Vagina (tissue), 2 donors: Measurements from ENCODE around the gene ADAMTSL5. TPM values are rescaled to one million over a fixed set of nuclear protein-coding genes. Genes with fewer than 3 reads are reported as not detected.

Experiments used
- DNase-seq, 2 donors: peaks; one replicate each; pipeline ENCODE4 v3.0.0-alpha.2; 2017; ENCODE audit errors: extremely low spot score in 2 of 2
- H3K27ac ChIP-seq: fragments of 200-600 bp; sonication (generic); one replicate; pipeline ENCODE4 v1.5.1; 2019
- H3K27me3 ChIP-seq: fragments of 200-600 bp; sonication (generic); one replicate; pipeline ENCODE4 v1.5.1; 2019
- H3K36me3 ChIP-seq, 2 donors: fragments of 200-600 bp; sonication (generic); one replicate each; pipeline ENCODE4 v1.5.1; 2017 to 2019
- H3K4me1 ChIP-seq: fragments of 200-600 bp; sonication (generic); one replicate; pipeline ENCODE4 v1.5.1; 2019
- H3K4me3 ChIP-seq, 2 donors: fragments of 200-600 bp; sonication (generic); 1 replicate in 1 of 2; 2 replicates in 1 of 2; pipeline ENCODE4 v1.5.1; 2016 to 2019
- H3K9me3 ChIP-seq: fragments of 200-600 bp; sonication (generic); one replicate; pipeline ENCODE4 v1.5.1; 2019
- POLR2A ChIP-seq, 2 donors: fragments of 450-650 bp; IDR thresholded peaks; one replicate each; pipeline ENCODE4 v1.6.1; 2017; ENCODE audit warnings: antibody characterized with exemption in 2 of 2, mild to moderate bottlenecking in 2 of 2, moderate library complexity in 2 of 2
- POLR2AphosphoS5 ChIP-seq, 2 donors: sonication (generic); formaldehyde crosslinking; IDR thresholded peaks; one replicate each; pipeline ENCODE4 v1.9.0; 2017; ENCODE audit warnings: antibody characterized with exemption in 2 of 2, mild to moderate bottlenecking in 2 of 2, low read depth in 1 of 2; ENCODE audit not compliant: insufficient read depth in 1 of 2
- intact Hi-C: fragments of 100-400 bp; cut with DNase I; formaldehyde crosslinking; loops from one replicate; pipeline ENCODE4 v1.15.1; 2023
- total RNA-seq: library from RNA; depleted of rRNA; stranded (reverse); fragments of >200 nt; gene quantifications from one replicate; pipeline ENCODE4 v1.2.3, GENCODE V29; 2016
- TF ChIP-seq, protein P1 (sequence below), 3 experiments: fragments of 450-650 bp in 2 of 3; fragments of 200-600 bp in 1 of 3; sonication (generic) in 1 of 3; IDR thresholded peaks; one replicate each; pipeline ENCODE4 v1.5.1; 2017 to 2019; ENCODE audit warnings: antibody characterized with exemption in 3 of 3, mild to moderate bottlenecking in 2 of 3, moderate library complexity in 2 of 3

ADAMTSL5 gene
- total RNA-seq, 1 donor from 2014 or later, result 22.6 TPM

DNA sequence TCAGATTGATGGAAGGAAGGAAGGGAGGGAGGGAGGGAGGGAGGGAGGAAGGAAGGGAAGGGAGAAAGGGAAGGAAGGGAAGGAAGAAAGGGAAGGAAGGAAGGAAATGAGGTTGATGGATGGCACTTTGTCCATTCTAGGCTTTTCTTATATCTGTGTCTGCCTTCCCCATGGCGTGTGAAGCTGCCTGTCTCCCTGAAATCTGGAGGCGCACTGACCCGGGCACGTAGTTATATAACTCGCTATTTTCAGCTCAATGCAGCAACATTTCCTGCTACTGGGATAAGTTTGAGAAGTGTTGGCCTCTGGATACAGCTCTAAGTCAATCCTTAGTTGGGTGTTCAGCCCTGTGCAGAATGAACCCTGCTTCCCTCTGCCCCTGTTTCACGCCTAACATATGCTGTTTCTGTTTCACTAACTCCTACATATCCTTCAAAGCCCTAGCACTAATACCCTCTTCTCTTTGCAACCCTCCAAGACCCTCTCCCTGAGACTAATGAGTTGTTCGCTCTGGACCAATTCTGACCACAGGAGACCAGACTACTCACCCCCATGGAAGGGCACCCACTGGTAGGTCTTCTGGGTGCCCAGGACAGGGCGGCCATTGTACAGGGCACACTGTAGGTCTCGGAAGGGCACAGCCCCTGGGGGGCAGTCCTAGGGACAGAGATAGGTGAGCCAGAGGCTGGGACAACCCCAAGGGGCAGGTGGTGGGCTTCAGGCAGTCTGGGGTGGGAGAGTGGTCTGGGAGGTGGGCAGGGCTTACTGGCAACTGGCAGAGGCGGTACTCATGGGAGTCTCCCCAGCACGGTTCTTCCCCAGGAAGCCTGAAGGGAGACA is 3.0 kb downstream of the ADAMTSL5 start:
- peak overlapping the region; percentile 28 to 59 for H3K4me3 ChIP-seq
- no peaks in the 10 kb centered on the region for H3K9me3 ChIP-seq
- no peaks in the 10 kb centered on the region for H3K27me3 ChIP-seq
- peaks cover 61% of the 10 kb centered on the region for H3K4me1 ChIP-seq
- intact Hi-C loops, result no loop called here
- TF ChIP-seq POLR2AphosphoS5 (IDR thresholded peaks at IDR 0.05; ENCODE audit: insufficient read depth in 1 of 2, low read depth in 1 of 2) (no peak), POLR2A (IDR thresholded peaks at IDR 0.05) (no peak)
- TF ChIP-seq, protein P1, sequence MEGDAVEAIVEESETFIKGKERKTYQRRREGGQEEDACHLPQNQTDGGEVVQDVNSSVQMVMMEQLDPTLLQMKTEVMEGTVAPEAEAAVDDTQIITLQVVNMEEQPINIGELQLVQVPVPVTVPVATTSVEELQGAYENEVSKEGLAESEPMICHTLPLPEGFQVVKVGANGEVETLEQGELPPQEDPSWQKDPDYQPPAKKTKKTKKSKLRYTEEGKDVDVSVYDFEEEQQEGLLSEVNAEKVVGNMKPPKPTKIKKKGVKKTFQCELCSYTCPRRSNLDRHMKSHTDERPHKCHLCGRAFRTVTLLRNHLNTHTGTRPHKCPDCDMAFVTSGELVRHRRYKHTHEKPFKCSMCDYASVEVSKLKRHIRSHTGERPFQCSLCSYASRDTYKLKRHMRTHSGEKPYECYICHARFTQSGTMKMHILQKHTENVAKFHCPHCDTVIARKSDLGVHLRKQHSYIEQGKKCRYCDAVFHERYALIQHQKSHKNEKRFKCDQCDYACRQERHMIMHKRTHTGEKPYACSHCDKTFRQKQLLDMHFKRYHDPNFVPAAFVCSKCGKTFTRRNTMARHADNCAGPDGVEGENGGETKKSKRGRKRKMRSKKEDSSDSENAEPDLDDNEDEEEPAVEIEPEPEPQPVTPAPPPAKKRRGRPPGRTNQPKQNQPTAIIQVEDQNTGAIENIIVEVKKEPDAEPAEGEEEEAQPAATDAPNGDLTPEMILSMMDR (IDR thresholded peaks at IDR 0.05), result no peak
- no peaks in the 10 kb centered on the region for H3K36me3 ChIP-seq
- no peak for DNase-seq
- peak overlapping the region; percentile 87 for H3K27ac ChIP-seq

DNA sequence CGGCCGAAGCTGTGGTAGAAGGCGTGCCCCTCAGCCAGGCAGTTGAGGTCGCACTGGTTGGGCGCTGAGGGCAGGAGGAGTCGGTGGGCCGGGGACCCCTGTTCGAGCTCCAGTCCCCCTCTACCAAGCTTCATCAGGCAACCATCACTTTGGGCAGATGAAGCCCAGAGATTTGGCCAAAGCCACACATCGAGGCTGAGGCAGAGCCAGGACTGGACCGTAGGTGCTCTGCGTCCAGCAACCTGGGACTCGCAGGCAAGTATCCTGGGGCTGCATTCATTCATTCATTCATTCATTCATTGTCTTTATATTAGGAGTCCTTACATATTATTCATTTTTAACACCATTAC is 4.3 kb downstream of the ADAMTSL5 start:
- no peaks in the 10 kb centered on the region for H3K9me3 ChIP-seq
- peaks cover 60% of the 10 kb centered on the region for H3K4me1 ChIP-seq
- peak overlapping the region; percentile 37 to 48 for H3K4me3 ChIP-seq
- no peaks in the 10 kb centered on the region for H3K27me3 ChIP-seq
- TF ChIP-seq POLR2A (IDR thresholded peaks at IDR 0.05), result no peak
- TF ChIP-seq, protein P1 (IDR thresholded peaks at IDR 0.05), result no peak
- TF ChIP-seq POLR2AphosphoS5 (IDR thresholded peaks at IDR 0.05; ENCODE audit: insufficient read depth in 1 of 2, low read depth in 1 of 2), result no peak
- H3K36me3 ChIP-seq, result no peaks in the 10 kb centered on the region
- intact Hi-C loops, result no loop called here
- peak overlapping the region; percentile 87 for H3K27ac ChIP-seq
- no peak for DNase-seq

DNA sequence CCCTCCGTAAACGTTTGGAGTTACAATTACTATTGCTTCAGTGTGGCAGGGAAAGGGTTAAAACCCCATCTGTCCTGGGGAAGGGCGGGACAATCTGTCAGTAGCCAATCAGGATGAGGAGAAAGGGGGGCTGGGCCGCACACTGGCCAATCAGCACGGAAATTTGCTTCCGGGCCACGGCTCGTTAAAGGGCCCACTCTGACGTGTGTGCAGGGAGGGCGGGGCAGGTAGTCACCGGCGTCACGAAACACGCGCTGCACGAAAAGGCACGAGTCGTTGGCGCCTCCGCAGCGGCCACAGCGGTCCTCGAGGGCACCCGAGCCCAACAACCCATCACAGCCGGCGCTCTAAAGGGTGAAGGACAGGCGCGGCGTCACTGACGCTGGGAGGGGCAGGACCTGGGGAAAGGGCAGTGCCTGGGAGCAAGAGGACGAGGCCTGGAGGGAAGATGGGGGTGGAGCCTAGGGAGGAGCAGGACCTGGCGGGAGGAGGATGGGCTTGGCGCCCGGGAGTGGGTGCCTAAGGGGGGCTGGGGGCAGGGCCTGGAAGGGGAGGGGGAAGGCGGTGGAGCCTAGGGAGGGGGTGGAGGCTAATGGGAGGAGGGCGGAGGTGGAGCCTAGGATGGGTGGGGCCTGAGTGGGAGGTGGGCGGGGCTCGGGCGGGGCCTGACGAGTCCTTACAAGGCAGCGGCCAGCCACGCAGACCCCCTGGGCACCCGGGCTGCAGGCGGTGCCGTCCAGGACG is 4.9 kb downstream of the ADAMTSL5 start:
- peak overlapping the region; percentile 37 to 48 for H3K4me3 ChIP-seq
- intact Hi-C loops, result no loop called here
- peaks cover 62% of the 10 kb centered on the region for H3K4me1 ChIP-seq
- no peaks in the 10 kb centered on the region for H3K36me3 ChIP-seq
- TF ChIP-seq POLR2A (IDR thresholded peaks at IDR 0.05) (no peak), POLR2AphosphoS5 (IDR thresholded peaks at IDR 0.05; ENCODE audit: insufficient read depth in 1 of 2, low read depth in 1 of 2) (peak; percentile 86 to 90)
- TF ChIP-seq, protein P1 (IDR thresholded peaks at IDR 0.05), result no peak
- DNase-seq, result peak in 1 of 2 donors; percentile 97
- no peaks in the 10 kb centered on the region for H3K27me3 ChIP-seq
- peak overlapping the region; percentile 87 for H3K27ac ChIP-seq
- no peaks in the 10 kb centered on the region for H3K9me3 ChIP-seq

DNA sequence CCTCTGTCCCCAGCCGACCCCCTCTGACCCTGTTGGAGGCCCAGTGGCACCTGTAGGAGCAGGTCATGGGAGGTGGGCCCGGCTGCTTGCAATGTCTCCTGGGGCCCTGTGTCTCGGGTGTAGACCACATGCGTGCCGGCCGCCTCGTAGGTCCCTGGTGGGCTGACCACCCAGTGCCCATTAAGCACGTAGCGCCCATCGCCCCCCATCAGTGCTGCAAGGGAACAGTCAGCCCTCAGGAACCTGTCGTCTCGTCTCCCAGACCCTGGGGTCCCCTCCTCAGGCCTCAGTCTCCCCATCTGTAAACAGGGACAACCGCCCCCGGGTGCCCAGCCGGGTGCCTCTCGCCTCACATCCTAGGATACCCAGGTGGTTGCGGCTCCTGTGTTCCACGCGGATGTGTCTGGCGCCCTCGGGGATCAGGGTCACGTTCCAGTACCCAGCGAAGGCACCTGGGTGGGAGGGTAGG is 5.6 kb downstream of the ADAMTSL5 start:
- DNase-seq, result no peak
- intact Hi-C loops, result no loop called here
- Histone ChIP-seq H3K4me1 (peaks cover 57% of the 10 kb centered on the region), H3K9me3 (no peaks in the 10 kb centered on the region), H3K27ac (peak overlapping the region; percentile 87), H3K36me3 (no peaks in the 10 kb centered on the region), H3K27me3 (no peaks in the 10 kb centered on the region), H3K4me3 (peak overlapping the region; percentile 37 to 48)
- TF ChIP-seq POLR2A (IDR thresholded peaks at IDR 0.05), result no peak
- TF ChIP-seq POLR2AphosphoS5 (IDR thresholded peaks at IDR 0.05; ENCODE audit: insufficient read depth in 1 of 2, low read depth in 1 of 2), result no peak
- TF ChIP-seq, protein P1 (IDR thresholded peaks at IDR 0.05), result no peak
